VCaP (cell line): ENCODE measurements around the gene PTPRT.

Experiments
- H3K27ac ChIP-seq: fragments of 450-650 bp; 2 replicates; pipeline ENCODE4 v1.5.1; 2017
- CTCF ChIP-seq: fragments of 450-650 bp; conservative IDR thresholded peaks from 2 replicates; pipeline ENCODE4 v1.5.1; 2017; ENCODE audit warnings: mild to moderate bottlenecking, moderate library complexity

PTPRT gene

GRCh38 chr20:43028470-43028869 lies 161.2 kb downstream of the PTPRT start:
- H3K27ac ChIP-seq = no peak overlapping the region
- no peak for TF ChIP-seq CTCF

GRCh38 chr20:43023836-43024235 lies 165.9 kb downstream of the PTPRT start:
- H3K27ac ChIP-seq = no peak overlapping the region
- no peak for TF ChIP-seq CTCF

GRCh38 chr20:43022568-43022967 lies 167.1 kb downstream of the PTPRT start:
- no peak overlapping the region for H3K27ac ChIP-seq
- TF ChIP-seq CTCF = no peak

- no peak for TF ChIP-seq CTCF
- no peak overlapping the region for H3K27ac ChIP-seq
These were observed 167.6 kb downstream of the PTPRT start for GRCh38 chr20:43022081-43022480.

GRCh38 chr20:43017241-43018030 lies 172.3 kb downstream of the PTPRT start:
- TF ChIP-seq CTCF = no peak

GRCh38 chr20:43016257-43016656 lies 173.4 kb downstream of the PTPRT start:
- H3K27ac ChIP-seq = no peak overlapping the region
- TF ChIP-seq CTCF = no peak

More at GRCh38 chr20:43017241-43018030, 172.3 kb downstream of the PTPRT start:
- H3K27ac ChIP-seq = no peak overlapping the region; the same call in 1 of the 2 replicates

GRCh38 chr20:43015566-43015965 lies 174.1 kb downstream of the PTPRT start:
- H3K27ac ChIP-seq = no peak overlapping the region
- TF ChIP-seq CTCF = no peak
